ENCODE data around the gene GABRG3.

The GABRG3 gene

GRCh38 chr15:27124287-27124871 lies 153.4 kb downstream of the GABRG3 start:
- no peak for DNase-seq (ENCODE audit: low read depth)
- TF ChIP-seq CTCF (IDR thresholded peaks at IDR 0.05; ENCODE audit: insufficient read depth, low read depth, low read length, missing control alignments): no peak
- no peak overlapping the region for H3K4me3 ChIP-seq (ENCODE audit: low read depth, low read length)

- H3K4me3 ChIP-seq (ENCODE audit: low read depth, low read length): no peak overlapping the region
- DNase-seq (ENCODE audit: low read depth): no peak
- no peak for TF ChIP-seq CTCF (IDR thresholded peaks at IDR 0.05; ENCODE audit: insufficient read depth, low read depth, low read length, missing control alignments)
Observed at GRCh38 chr15:27125185-27125584, 154.2 kb downstream of the GABRG3 start.

GRCh38 chr15:27126449-27126848 lies 155.5 kb downstream of the GABRG3 start:
- no peak for TF ChIP-seq CTCF (IDR thresholded peaks at IDR 0.05; ENCODE audit: insufficient read depth, low read depth, low read length, missing control alignments)
- no peak overlapping the region for H3K4me3 ChIP-seq (ENCODE audit: low read depth, low read length)
- no peak for DNase-seq (ENCODE audit: low read depth)

- no peak for TF ChIP-seq CTCF (IDR thresholded peaks at IDR 0.05; ENCODE audit: insufficient read depth, low read depth, low read length, missing control alignments)
- no peak overlapping the region for H3K4me3 ChIP-seq (ENCODE audit: low read depth, low read length)
- no peak for DNase-seq (ENCODE audit: low read depth)
Observed at GRCh38 chr15:27127815-27128570, 157.0 kb downstream of the GABRG3 start.

GRCh38 chr15:27133249-27133648 lies 162.3 kb downstream of the GABRG3 start:
- H3K4me3 ChIP-seq (ENCODE audit: low read depth, low read length): no peak overlapping the region
- DNase-seq (ENCODE audit: low read depth): no peak
- TF ChIP-seq CTCF (IDR thresholded peaks at IDR 0.05; ENCODE audit: insufficient read depth, low read depth, low read length, missing control alignments): no peak

- DNase-seq (ENCODE audit: low read depth): no peak
- no peak for TF ChIP-seq CTCF (IDR thresholded peaks at IDR 0.05; ENCODE audit: insufficient read depth, low read depth, low read length, missing control alignments)
- no peak overlapping the region for H3K4me3 ChIP-seq (ENCODE audit: low read depth, low read length)
Observed at GRCh38 chr15:27134481-27134880, 163.5 kb downstream of the GABRG3 start.

All from GM12865 (cell line).